Panc1 (cell line): ENCODE data around the gene DRG1. TPM values are rescaled to one million over a fixed set of nuclear protein-coding genes. Genes with fewer than 3 reads are reported as not detected.

Experiments used
- ATAC-seq: fragments of 200-7000 bp; cut with Tn5 transposase; 2 replicates; pipeline ENCODE4 v1.9.1; 2020; ENCODE audit warnings: mild to moderate bottlenecking, moderate library complexity
- BruUV-seq: library from RNA; stranded (reverse); fragments of 400-500 nt; replicated peaks from 2 replicates; lab custom pipeline; 2021; lab: Mats Ljungman, UMichigan
- CTCF ChIA-PET: fragments of 300-600 bp; sonication (Branson Sonifier 250); formaldehyde crosslinking; loops from one replicate; lab custom pipeline; 2022; ENCODE audit warnings: antibody characterized with exemption; lab: Charles Lee
- POLR2A ChIA-PET: fragments of 300-600 bp; sonication (Branson Sonifier 250); formaldehyde crosslinking; loops from one replicate; lab custom pipeline; 2022; ENCODE audit warnings: antibody characterized with exemption; lab: Charles Lee
- DNase-seq: peaks from one replicate; pipeline ENCODE4 v3.0.0-alpha.2; 2010; ENCODE audit warnings: low read depth, low spot score
- H3K27ac ChIP-seq: 2 replicates; pipeline ENCODE4 v1.5.1; 2011; ENCODE audit warnings: mild to moderate bottlenecking, low read length, inconsistent platforms
- H3K27me3 ChIP-seq: fragments of 200-500 bp; sonication (Bioruptor generic); 2 replicates; pipeline ENCODE4 v1.6.0; 2014; ENCODE audit warnings: low read length, inconsistent platforms; ENCODE audit not compliant: control insufficient read depth, insufficient read depth
- H3K36me3 ChIP-seq: fragments of 200-500 bp; sonication (Bioruptor generic); 2 replicates; pipeline ENCODE4 v1.5.1; 2014; ENCODE audit warnings: inconsistent platforms, mild to moderate bottlenecking, low read length, moderate library complexity; ENCODE audit not compliant: control insufficient read depth, insufficient read depth
- H3K4me1 ChIP-seq: 2 replicates; pipeline ENCODE4 v1.5.1; 2011; ENCODE audit warnings: inconsistent platforms, mild to moderate bottlenecking, low read length, moderate library complexity; ENCODE audit not compliant: control insufficient read depth, insufficient read depth
- H3K4me3 ChIP-seq, 2 experiments: 2 replicates each; pipeline ENCODE4 v1.5.1; 2011 to 2012; ENCODE audit warnings: low read depth in 2 of 2, low read length in 2 of 2, mild to moderate bottlenecking in 2 of 2, inconsistent platforms in 1 of 2, moderate library complexity in 1 of 2
- H3K9me3 ChIP-seq: fragments of 200-500 bp; sonication (Bioruptor generic); 2 replicates; pipeline ENCODE4 v1.5.1; 2014; ENCODE audit warnings: low read depth, mild to moderate bottlenecking, inconsistent platforms, low read length, moderate library complexity; ENCODE audit not compliant: control insufficient read depth, insufficient read depth
- POLR2AphosphoS5 ChIP-seq: IDR thresholded peaks from 2 replicates; pipeline ENCODE4 v1.6.1; 2012; ENCODE audit warnings: mild to moderate bottlenecking, low read depth, low read length, moderate library complexity
- SIN3A ChIP-seq: IDR thresholded peaks from 2 replicates; pipeline ENCODE4 v1.6.1; 2012; ENCODE audit warnings: low read depth, mild to moderate bottlenecking, low read length, moderate library complexity, borderline replicate concordance; ENCODE audit not compliant: insufficient read depth
- TCF7L2 ChIP-seq: IDR thresholded peaks from 2 replicates; pipeline ENCODE4 v1.6.1; 2011; ENCODE audit warnings: mild to moderate bottlenecking, low read depth, low read length, inconsistent platforms
- in situ Hi-C: cut with HindIII; loops from 2 replicates; pipeline ENCODE4 v1.10.0; 2016; ENCODE audit warnings: low sequenced_read_pairs, low pct_unique_long_range_greater_than_20kb
- intact Hi-C: fragments of 100-400 bp; cut with micrococcal nuclease; formaldehyde crosslinking; loops from one replicate; pipeline ENCODE4 v1.10.0; 2022; ENCODE audit not compliant: unreplicated experiment
- total RNA-seq: library from RNA; stranded (reverse); gene quantifications from one replicate; pipeline ENCODE4 v1.2.1, GENCODE V29; 2021; ENCODE audit not compliant: unreplicated experiment
- TF ChIP-seq, protein P1 (sequence below), 2 experiments: IDR thresholded peaks; 2 replicates each; pipeline ENCODE4 v1.6.1; 2011 to 2012; ENCODE audit warnings: low read depth in 2 of 2, control low read depth in 1 of 2, low read length in 1 of 2, mild to moderate bottlenecking in 1 of 2, moderate library complexity in 1 of 2; ENCODE audit not compliant: insufficient read depth in 1 of 2
- TF ChIP-seq, protein P2 (sequence below): fragments of 450-650 bp; IDR thresholded peaks from 2 replicates; pipeline ENCODE4 v1.5.1; 2017; ENCODE audit warnings: mild to moderate bottlenecking

Gene DRG1
- total RNA-seq, 1 experiment from 2014 or later, result 51.2 TPM

- intact Hi-C loops, result no loop called here
- no peak for ATAC-seq
- DNase-seq, result no peak
- Histone ChIP-seq H3K36me3 (no peaks in the 10 kb centered on the region; the same call in 1 of the 2 replicates), H3K27ac (no peak overlapping the region), H3K27me3 (no peaks in the 10 kb centered on the region), H3K4me1 (peaks cover 11% of the 10 kb centered on the region), H3K4me3 (no peak overlapping the region), H3K9me3 (no peaks in the 10 kb centered on the region)
- TF ChIP-seq TCF7L2, result no peak
- no peak for TF ChIP-seq SIN3A
- TF ChIP-seq, protein P1, sequence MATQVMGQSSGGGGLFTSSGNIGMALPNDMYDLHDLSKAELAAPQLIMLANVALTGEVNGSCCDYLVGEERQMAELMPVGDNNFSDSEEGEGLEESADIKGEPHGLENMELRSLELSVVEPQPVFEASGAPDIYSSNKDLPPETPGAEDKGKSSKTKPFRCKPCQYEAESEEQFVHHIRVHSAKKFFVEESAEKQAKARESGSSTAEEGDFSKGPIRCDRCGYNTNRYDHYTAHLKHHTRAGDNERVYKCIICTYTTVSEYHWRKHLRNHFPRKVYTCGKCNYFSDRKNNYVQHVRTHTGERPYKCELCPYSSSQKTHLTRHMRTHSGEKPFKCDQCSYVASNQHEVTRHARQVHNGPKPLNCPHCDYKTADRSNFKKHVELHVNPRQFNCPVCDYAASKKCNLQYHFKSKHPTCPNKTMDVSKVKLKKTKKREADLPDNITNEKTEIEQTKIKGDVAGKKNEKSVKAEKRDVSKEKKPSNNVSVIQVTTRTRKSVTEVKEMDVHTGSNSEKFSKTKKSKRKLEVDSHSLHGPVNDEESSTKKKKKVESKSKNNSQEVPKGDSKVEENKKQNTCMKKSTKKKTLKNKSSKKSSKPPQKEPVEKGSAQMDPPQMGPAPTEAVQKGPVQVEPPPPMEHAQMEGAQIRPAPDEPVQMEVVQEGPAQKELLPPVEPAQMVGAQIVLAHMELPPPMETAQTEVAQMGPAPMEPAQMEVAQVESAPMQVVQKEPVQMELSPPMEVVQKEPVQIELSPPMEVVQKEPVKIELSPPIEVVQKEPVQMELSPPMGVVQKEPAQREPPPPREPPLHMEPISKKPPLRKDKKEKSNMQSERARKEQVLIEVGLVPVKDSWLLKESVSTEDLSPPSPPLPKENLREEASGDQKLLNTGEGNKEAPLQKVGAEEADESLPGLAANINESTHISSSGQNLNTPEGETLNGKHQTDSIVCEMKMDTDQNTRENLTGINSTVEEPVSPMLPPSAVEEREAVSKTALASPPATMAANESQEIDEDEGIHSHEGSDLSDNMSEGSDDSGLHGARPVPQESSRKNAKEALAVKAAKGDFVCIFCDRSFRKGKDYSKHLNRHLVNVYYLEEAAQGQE (IDR thresholded peaks at IDR 0.05; ENCODE audit: insufficient read depth in 1 of 2, low read depth in 2 of 2, low read length in 1 of 2), result no peak
- TF ChIP-seq, protein P2, sequence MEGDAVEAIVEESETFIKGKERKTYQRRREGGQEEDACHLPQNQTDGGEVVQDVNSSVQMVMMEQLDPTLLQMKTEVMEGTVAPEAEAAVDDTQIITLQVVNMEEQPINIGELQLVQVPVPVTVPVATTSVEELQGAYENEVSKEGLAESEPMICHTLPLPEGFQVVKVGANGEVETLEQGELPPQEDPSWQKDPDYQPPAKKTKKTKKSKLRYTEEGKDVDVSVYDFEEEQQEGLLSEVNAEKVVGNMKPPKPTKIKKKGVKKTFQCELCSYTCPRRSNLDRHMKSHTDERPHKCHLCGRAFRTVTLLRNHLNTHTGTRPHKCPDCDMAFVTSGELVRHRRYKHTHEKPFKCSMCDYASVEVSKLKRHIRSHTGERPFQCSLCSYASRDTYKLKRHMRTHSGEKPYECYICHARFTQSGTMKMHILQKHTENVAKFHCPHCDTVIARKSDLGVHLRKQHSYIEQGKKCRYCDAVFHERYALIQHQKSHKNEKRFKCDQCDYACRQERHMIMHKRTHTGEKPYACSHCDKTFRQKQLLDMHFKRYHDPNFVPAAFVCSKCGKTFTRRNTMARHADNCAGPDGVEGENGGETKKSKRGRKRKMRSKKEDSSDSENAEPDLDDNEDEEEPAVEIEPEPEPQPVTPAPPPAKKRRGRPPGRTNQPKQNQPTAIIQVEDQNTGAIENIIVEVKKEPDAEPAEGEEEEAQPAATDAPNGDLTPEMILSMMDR, result no peak
- no peak for TF ChIP-seq POLR2AphosphoS5
- CTCF ChIA-PET, result no interaction called here
- in situ Hi-C loops, result no loop called here
- BruUV-seq, result no TSS peak
- POLR2A ChIA-PET, result no interaction called here
Observed at GRCh38 chr22:31393893-31394292, 5.5 kb upstream of the DRG1 start.

- Histone ChIP-seq H3K4me1 (peaks cover 11% of the 10 kb centered on the region), H3K9me3 (no peaks in the 10 kb centered on the region), H3K36me3 (no peaks in the 10 kb centered on the region; the same call in 1 of the 2 replicates), H3K27ac (no peak overlapping the region), H3K27me3 (no peaks in the 10 kb centered on the region), H3K4me3 (no peak overlapping the region)
- POLR2A ChIA-PET, result no interaction called here
- no peak for DNase-seq
- in situ Hi-C loops, result no loop called here
- CTCF ChIA-PET, result no interaction called here
- TF ChIP-seq TCF7L2 (no peak), SIN3A (no peak), POLR2AphosphoS5 (no peak)
- TF ChIP-seq, protein P2, result no peak
- TF ChIP-seq, protein P1 (IDR thresholded peaks at IDR 0.05; ENCODE audit: insufficient read depth in 1 of 2, low read depth in 2 of 2, low read length in 1 of 2), result no peak
- ATAC-seq, result no peak
- BruUV-seq, result no TSS peak
- intact Hi-C loops, result no loop called here
Observed at GRCh38 chr22:31394326-31394725, 5.1 kb upstream of the DRG1 start.
